Activated CD8-positive, alpha-beta T cell treated with anti-CD3 and anti-CD28 coated beads for 36 hours (primary cell): ENCODE results near the gene NFKB1. TPM values are rescaled to one million over a fixed set of nuclear protein-coding genes. Genes with fewer than 3 reads are reported as not detected.

ENCODE experiments used
- ATAC-seq: fragments of 200-7000 bp; cut with Tn5 transposase; one replicate; pipeline ENCODE4 v1.10.0; 2021; ENCODE audit warnings: mild to moderate bottlenecking, moderate library complexity
- CTCF ChIA-PET: fragments of 350-600 bp; sonication (Branson Sonifier 250); formaldehyde crosslinking; loops from one replicate; lab custom pipeline; 2021; ENCODE audit warnings: antibody characterized with exemption; lab: Charles Lee
- POLR2A ChIA-PET: fragments of 350-600 bp; sonication (Branson Sonifier 250); formaldehyde crosslinking; loops from one replicate; lab custom pipeline; 2021; ENCODE audit warnings: antibody characterized with exemption; lab: Charles Lee
- DNase-seq: peaks from one replicate; pipeline ENCODE4 v3.0.0-alpha.2; 2020
- H3K27ac Mint-ChIP-seq: one replicate; pipeline ENCODE4 v1.8.0; 2021; ENCODE audit warnings: mild to moderate bottlenecking, mixed read lengths
- H3K27me3 Mint-ChIP-seq: one replicate; pipeline ENCODE4 v1.8.0; 2021; ENCODE audit warnings: mixed read lengths
- H3K36me3 Mint-ChIP-seq: one replicate; pipeline ENCODE4 v1.8.0; 2021; ENCODE audit warnings: low read depth, mixed read lengths
- H3K4me1 Mint-ChIP-seq: one replicate; pipeline ENCODE4 v1.8.0; 2021; ENCODE audit warnings: low read depth, mixed read lengths
- H3K4me3 Mint-ChIP-seq: one replicate; pipeline ENCODE4 v1.8.0; 2021; ENCODE audit warnings: mild to moderate bottlenecking, moderate library complexity, mixed read lengths
- H3K9me3 Mint-ChIP-seq: one replicate; pipeline ENCODE4 v1.8.0; 2021; ENCODE audit warnings: mixed read lengths
- intact Hi-C: fragments of 100-400 bp; cut with micrococcal nuclease; formaldehyde crosslinking; loops from one replicate; pipeline ENCODE4 v1.10.0; 2022
- total RNA-seq, 2 experiments: library from RNA; stranded (reverse); gene quantifications; one replicate each; pipeline ENCODE4 v1.2.3, GENCODE V29; 2021
- TF ChIP-seq, protein P1 (sequence below): fragments of 200-600 bp; IDR thresholded peaks from one replicate; pipeline ENCODE4 v1.8.0; 2022; ENCODE audit warnings: antibody characterized with exemption, mild to moderate bottlenecking

NFKB1 gene
- total RNA-seq, 2 experiments from 2014 or later, result 224 to 230 TPM

DNA sequence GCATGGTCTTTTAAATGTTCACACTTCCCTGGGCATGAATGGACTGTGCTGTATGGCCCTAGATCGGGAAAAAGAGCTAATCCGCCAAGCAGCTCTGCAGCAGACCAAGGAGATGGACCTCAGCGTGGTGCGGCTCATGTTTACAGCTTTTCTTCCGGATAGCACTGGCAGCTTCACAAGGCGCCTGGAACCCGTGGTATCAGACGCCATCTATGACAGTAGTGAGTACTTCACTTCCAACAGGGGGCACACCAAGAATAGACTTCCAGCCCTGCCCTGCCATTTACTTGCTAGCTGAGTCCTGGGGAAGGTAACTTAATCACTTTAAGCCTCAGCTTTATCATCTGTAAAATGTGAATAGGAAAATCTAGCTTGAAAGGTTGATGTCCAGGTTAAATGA is 77.7 kb downstream of the NFKB1 start:
- H3K4me1 Mint-ChIP-seq, result peaks cover 72% of the 10 kb centered on the region
- TF ChIP-seq, protein P1, sequence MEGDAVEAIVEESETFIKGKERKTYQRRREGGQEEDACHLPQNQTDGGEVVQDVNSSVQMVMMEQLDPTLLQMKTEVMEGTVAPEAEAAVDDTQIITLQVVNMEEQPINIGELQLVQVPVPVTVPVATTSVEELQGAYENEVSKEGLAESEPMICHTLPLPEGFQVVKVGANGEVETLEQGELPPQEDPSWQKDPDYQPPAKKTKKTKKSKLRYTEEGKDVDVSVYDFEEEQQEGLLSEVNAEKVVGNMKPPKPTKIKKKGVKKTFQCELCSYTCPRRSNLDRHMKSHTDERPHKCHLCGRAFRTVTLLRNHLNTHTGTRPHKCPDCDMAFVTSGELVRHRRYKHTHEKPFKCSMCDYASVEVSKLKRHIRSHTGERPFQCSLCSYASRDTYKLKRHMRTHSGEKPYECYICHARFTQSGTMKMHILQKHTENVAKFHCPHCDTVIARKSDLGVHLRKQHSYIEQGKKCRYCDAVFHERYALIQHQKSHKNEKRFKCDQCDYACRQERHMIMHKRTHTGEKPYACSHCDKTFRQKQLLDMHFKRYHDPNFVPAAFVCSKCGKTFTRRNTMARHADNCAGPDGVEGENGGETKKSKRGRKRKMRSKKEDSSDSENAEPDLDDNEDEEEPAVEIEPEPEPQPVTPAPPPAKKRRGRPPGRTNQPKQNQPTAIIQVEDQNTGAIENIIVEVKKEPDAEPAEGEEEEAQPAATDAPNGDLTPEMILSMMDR, result no peak
- no peaks in the 10 kb centered on the region for H3K27me3 Mint-ChIP-seq
- H3K9me3 Mint-ChIP-seq, result no peaks in the 10 kb centered on the region
- H3K36me3 Mint-ChIP-seq, result peaks cover 79% of the 10 kb centered on the region
- CTCF ChIA-PET, result interaction anchor here (0.6 to 2.6 kb wide), 14 partner anchors 9 to 233 kb away, joined by 3 to 10 read pairs (median 4); no protein-coding TSS in a partner anchor
- ATAC-seq, result no peak
- no peak for DNase-seq
- POLR2A ChIA-PET, result interaction anchor here (0.8 to 1.2 kb wide), 5 partner anchors 9 to 73 kb away, joined by 3 to 4 read pairs (median 3); no protein-coding TSS in a partner anchor
- intact Hi-C loops, result no loop called here
- peak overlapping the region; percentile 36 for H3K27ac Mint-ChIP-seq
- no peak overlapping the region for H3K4me3 Mint-ChIP-seq

GRCh38 chr4:102579794-102580462 is 78.8 kb downstream of the NFKB1 start:
- POLR2A ChIA-PET, result interaction anchor here (0.7 to 0.9 kb wide), 2 partner anchors 9 to 125 kb away, joined by 3 read pairs; no protein-coding TSS in a partner anchor
- TF ChIP-seq, protein P1, result no peak
- H3K9me3 Mint-ChIP-seq, result no peaks in the 10 kb centered on the region
- H3K4me1 Mint-ChIP-seq, result peaks cover 71% of the 10 kb centered on the region
- H3K27me3 Mint-ChIP-seq, result no peaks in the 10 kb centered on the region
- H3K27ac Mint-ChIP-seq, result peak overlapping the region; percentile 83
- ATAC-seq, result no peak
- intact Hi-C loops, result no loop called here
- CTCF ChIA-PET, result interaction anchor here (0.8 to 2.6 kb wide), 7 partner anchors 12 to 86 kb away, joined by 3 to 10 read pairs (median 3); no protein-coding TSS in a partner anchor
- H3K4me3 Mint-ChIP-seq, result no peak overlapping the region
- no peak for DNase-seq
- H3K36me3 Mint-ChIP-seq, result peaks cover 81% of the 10 kb centered on the region

- peak; percentile 76 for ATAC-seq
- TF ChIP-seq, protein P1, result no peak
- peaks cover 80% of the 10 kb centered on the region for H3K36me3 Mint-ChIP-seq
- H3K4me1 Mint-ChIP-seq, result peaks cover 71% of the 10 kb centered on the region
- H3K27me3 Mint-ChIP-seq, result no peaks in the 10 kb centered on the region
- intact Hi-C loops, result no loop called here
- ChIA-PET POLR2A (no interaction called here), CTCF (interaction anchor here (0.8 to 2.6 kb wide), 4 partner anchors 13 to 43 kb away, joined by 3 to 10 read pairs (median 3); no protein-coding TSS in a partner anchor)
- H3K4me3 Mint-ChIP-seq, result no peak overlapping the region
- peak overlapping the region; percentile 83 for H3K27ac Mint-ChIP-seq
- DNase-seq, result peak; percentile 34
- no peaks in the 10 kb centered on the region for H3K9me3 Mint-ChIP-seq
These were observed 79.3 kb downstream of the NFKB1 start for GRCh38 chr4:102580463-102580842.

DNA sequence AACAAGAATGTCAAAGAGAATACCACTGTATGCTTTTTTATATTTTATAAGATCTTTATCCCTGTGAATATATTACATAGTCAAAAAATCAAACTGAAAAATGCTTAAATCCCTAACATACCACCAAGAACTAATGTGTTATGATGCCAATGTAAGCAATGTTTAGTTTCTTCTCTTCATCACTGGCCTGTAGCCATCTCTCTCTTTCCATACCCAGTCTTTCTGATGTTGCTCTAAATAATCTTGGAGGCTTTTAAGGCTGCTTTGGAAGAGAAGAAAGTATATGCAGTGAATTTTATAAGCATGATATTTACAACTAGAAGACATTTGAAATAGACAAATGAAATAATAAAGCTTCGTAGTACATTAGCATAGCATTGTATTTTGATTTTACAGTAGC is 82.9 kb downstream of the NFKB1 start:
- CTCF ChIA-PET, result interaction anchor here (1.0 kb wide), 1 partner anchor 225 kb away, joined by 3 read pairs; no protein-coding TSS in a partner anchor
- intact Hi-C loops, result no loop called here
- POLR2A ChIA-PET, result interaction anchor here (0.5 to 0.9 kb wide), 2 partner anchors 65 to 82 kb away, joined by 3 read pairs; partner anchors contain the start of gene NFKB1
- Mint-ChIP-seq H3K27me3 (no peaks in the 10 kb centered on the region), H3K27ac (peak overlapping the region; percentile 59), H3K4me3 (no peak overlapping the region), H3K4me1 (peaks cover 79% of the 10 kb centered on the region), H3K9me3 (no peaks in the 10 kb centered on the region), H3K36me3 (peaks cover 81% of the 10 kb centered on the region)
- TF ChIP-seq, protein P1, result no peak
- DNase-seq (no peak), ATAC-seq (no peak)
